ENCODE data around the gene GLT8D2. TPM values are rescaled to one million over a fixed set of nuclear protein-coding genes. Genes with fewer than 3 reads are reported as not detected.

GLT8D2 gene
- polyA plus RNA-seq, 1 of the 3 experiments (the other 2 are of a cell fraction), result 50.0 TPM

- TF ChIP-seq RCOR1 (IDR thresholded peaks at IDR 0.05; ENCODE audit: low read length) (no peak), NRF1 (IDR thresholded peaks at IDR 0.05; ENCODE audit: low read depth, low read length) (no peak), USF1 (IDR thresholded peaks at IDR 0.05; ENCODE audit: borderline replicate concordance, low read depth) (no peak), GABPA (IDR thresholded peaks at IDR 0.05; ENCODE audit: low read depth) (no peak), FOXJ3 (CRISPR knock-in tag; IDR thresholded peaks at IDR 0.05) (no peak), TCF12 (IDR thresholded peaks at IDR 0.05) (no peak), EP300 (IDR thresholded peaks at IDR 0.05; ENCODE audit: borderline replicate concordance in 1 of 2, low read depth in 1 of 2, low read length in 1 of 2) (no peak), JUND (IDR thresholded peaks at IDR 0.05) (no peak), SMC3 (IDR thresholded peaks at IDR 0.05; ENCODE audit: low read depth, low read length) (no peak), FOSL2 (IDR thresholded peaks at IDR 0.05; ENCODE audit: borderline replicate concordance, low read depth) (no peak), YY1 (IDR thresholded peaks at IDR 0.05; ENCODE audit: low read depth) (no peak), FOXM1 (IDR thresholded peaks at IDR 0.05; ENCODE audit: low read depth) (no peak)
- TF ChIP-seq, protein P1, sequence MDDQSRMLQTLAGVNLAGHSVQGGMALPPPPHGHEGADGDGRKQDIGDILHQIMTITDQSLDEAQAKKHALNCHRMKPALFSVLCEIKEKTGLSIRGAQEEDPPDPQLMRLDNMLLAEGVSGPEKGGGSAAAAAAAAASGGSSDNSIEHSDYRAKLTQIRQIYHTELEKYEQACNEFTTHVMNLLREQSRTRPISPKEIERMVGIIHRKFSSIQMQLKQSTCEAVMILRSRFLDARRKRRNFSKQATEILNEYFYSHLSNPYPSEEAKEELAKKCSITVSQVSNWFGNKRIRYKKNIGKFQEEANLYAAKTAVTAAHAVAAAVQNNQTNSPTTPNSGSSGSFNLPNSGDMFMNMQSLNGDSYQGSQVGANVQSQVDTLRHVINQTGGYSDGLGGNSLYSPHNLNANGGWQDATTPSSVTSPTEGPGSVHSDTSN (IDR thresholded peaks at IDR 0.05), result no peak
Observed at GRCh38 chr12:104050436-104050835, 449 bp upstream of the GLT8D2 start (continued).

DNA sequence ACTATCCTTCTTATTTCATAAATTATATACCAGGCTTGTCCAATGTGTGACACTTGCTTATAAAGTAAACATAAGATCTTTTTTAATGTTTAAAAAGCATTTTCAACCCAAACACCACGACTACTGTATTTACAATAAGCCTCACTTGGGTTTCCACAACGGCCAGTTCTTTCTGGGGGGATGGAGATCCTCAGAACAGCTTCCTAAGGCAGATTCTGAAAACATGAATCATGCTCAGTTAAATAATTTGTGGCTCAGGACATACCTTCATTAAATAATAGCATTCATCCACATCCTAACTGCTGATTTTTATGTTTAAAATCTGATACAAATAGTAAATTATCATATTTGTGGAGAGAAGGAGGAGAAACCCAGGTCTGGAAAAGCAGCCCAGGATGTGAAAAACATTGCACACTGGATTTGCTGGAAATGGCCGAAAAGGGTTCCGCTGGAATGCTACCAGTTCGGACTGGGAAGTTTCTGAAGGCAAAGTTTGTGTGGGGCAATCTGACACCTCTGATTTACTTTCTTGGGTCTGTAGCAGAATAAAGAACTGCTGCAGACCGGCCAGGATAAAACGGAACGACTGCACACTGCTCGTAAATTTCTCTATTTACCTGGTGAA, 597 bp downstream of the GLT8D2 start:
- POLR2A ChIA-PET, result interaction anchor here (1.2 kb wide), 1 partner anchor 84 kb away, joined by 3 read pairs; the partner anchor contains the start of gene TDG
- CTCF ChIA-PET, result interaction anchor here (0.5 to 1.6 kb wide), 2 partner anchors 60 to 239 kb away, joined by 3 to 4 read pairs; no protein-coding TSS in a partner anchor
- DNase-seq, result no peak
- no peak for TF ChIP-seq MAX (IDR thresholded peaks at IDR 0.05; ENCODE audit: low read depth)
- no peak for TF ChIP-seq MEF2A (IDR thresholded peaks at IDR 0.05; ENCODE audit: borderline replicate concordance, low read depth)
- TF ChIP-seq RXRA (IDR thresholded peaks at IDR 0.05; ENCODE audit: borderline replicate concordance, low read depth), result no peak
- TF ChIP-seq GATA2 (CRISPR knock-in tag; IDR thresholded peaks at IDR 0.05), result no peak
- TF ChIP-seq IRF3 (IDR thresholded peaks at IDR 0.05; ENCODE audit: low read depth, low read length), result no peak
- no peak for TF ChIP-seq TAF1 (IDR thresholded peaks at IDR 0.05; ENCODE audit: borderline replicate concordance, low read depth, low read length)
- TF ChIP-seq POLR2AphosphoS5 (IDR thresholded peaks at IDR 0.05; ENCODE audit: low read depth, low read length), result peak; percentile 25; the same call in 1 of the 2 replicates
- peak; percentile 64; the same call in 1 of the 2 replicates for TF ChIP-seq YY1 (IDR thresholded peaks at IDR 0.05; ENCODE audit: low read depth)
- no peak for TF ChIP-seq MXI1 (IDR thresholded peaks at IDR 0.05; ENCODE audit: low read depth, low read length)
- TF ChIP-seq RAD21 (IDR thresholded peaks at IDR 0.05; ENCODE audit: low read length), result no peak
- TF ChIP-seq RCOR1 (IDR thresholded peaks at IDR 0.05; ENCODE audit: low read length), result no peak
- TF ChIP-seq, protein P2, sequence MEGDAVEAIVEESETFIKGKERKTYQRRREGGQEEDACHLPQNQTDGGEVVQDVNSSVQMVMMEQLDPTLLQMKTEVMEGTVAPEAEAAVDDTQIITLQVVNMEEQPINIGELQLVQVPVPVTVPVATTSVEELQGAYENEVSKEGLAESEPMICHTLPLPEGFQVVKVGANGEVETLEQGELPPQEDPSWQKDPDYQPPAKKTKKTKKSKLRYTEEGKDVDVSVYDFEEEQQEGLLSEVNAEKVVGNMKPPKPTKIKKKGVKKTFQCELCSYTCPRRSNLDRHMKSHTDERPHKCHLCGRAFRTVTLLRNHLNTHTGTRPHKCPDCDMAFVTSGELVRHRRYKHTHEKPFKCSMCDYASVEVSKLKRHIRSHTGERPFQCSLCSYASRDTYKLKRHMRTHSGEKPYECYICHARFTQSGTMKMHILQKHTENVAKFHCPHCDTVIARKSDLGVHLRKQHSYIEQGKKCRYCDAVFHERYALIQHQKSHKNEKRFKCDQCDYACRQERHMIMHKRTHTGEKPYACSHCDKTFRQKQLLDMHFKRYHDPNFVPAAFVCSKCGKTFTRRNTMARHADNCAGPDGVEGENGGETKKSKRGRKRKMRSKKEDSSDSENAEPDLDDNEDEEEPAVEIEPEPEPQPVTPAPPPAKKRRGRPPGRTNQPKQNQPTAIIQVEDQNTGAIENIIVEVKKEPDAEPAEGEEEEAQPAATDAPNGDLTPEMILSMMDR (IDR thresholded peaks at IDR 0.05), result no peak
- no peak for TF ChIP-seq REST (IDR thresholded peaks at IDR 0.05; ENCODE audit: low read depth, low read length)

More for the DNA sequence above, 597 bp downstream of the GLT8D2 start:
- Histone ChIP-seq H3K4me2 (peak overlapping the region; percentile 88), H2AFZ (ENCODE audit: low read depth) (peak overlapping the region; percentile 90), H3K4me1 (ENCODE audit: control insufficient read depth in 1 of 2, insufficient read depth in 2 of 2, low read depth in 1 of 2, low read length in 1 of 2) (peaks cover 4 to 19% of the 10 kb centered on the region in 2 experiments; a peak in 2 of 4 replicates), H4K20me1 (ENCODE audit: insufficient read depth) (no peaks in the 10 kb centered on the region), H3K79me2 (ENCODE audit: insufficient read depth) (peaks cover 10% of the 10 kb centered on the region; the same call in 1 of the 2 replicates), H3K9ac (peak overlapping the region; percentile 72), H3K27me3 (ENCODE audit: insufficient read depth) (no peaks in the 10 kb centered on the region), H3K4me3 (ENCODE audit: low read depth in 2 of 2, low read length in 1 of 2) (peak overlapping the region; percentile 57 to 80), H3K36me3 (replicated peaks in 1 of 2; ENCODE audit: control insufficient read depth in 1 of 2, insufficient read depth in 2 of 2, low read length in 1 of 2) (no peaks in the 10 kb centered on the region), H3K9me2 (no peaks in the 10 kb centered on the region), H3F3A (replicated peaks; ENCODE audit: insufficient read depth) (peaks cover 22% of the 10 kb centered on the region), H3K9me3 (no peaks in the 10 kb centered on the region), H3K27ac (ENCODE audit: low read depth in 2 of 2, low read length in 1 of 2) (peak overlapping the region; percentile 84 to 91)
- WGBS (ENCODE audit: low lambda C conversion rate), result 22% methylated on average over 9 of the region's 9 CpGs
